Esophagus squamous epithelium (tissue), 5 donors: ENCODE measurements around the gene UGT1A8. TPM values are rescaled to one million over a fixed set of nuclear protein-coding genes. Genes with fewer than 3 reads are reported as not detected.

Experiments used
- DNase-seq: peaks from one replicate; lab custom pipeline; 2025; lab: John Stamatoyannopoulos, UW
- H3K27ac ChIP-seq, 4 donors: fragments of 200-600 bp; sonication (generic); one replicate each; pipeline ENCODE4 v1.5.1; 2016 to 2019; ENCODE audit warnings: mild to moderate bottlenecking in 1 of 4
- H3K27me3 ChIP-seq, 4 donors: fragments of 200-600 bp; sonication (generic); 1 replicate in 3 of 4; 2 replicates in 1 of 4; pipeline versions ENCODE4 v1.5.1 to v1.6.0; 2017 to 2021; ENCODE audit warnings: antibody characterized with exemption in 1 of 4
- H3K36me3 ChIP-seq, 3 donors: fragments of 200-600 bp; sonication (generic); one replicate each; pipeline ENCODE4 v1.5.1; 2016 to 2019
- H3K4me1 ChIP-seq, 3 donors: fragments of 200-600 bp; sonication (generic); one replicate each; pipeline ENCODE4 v1.5.1; 2017 to 2019
- H3K4me3 ChIP-seq, 4 donors: fragments of 200-600 bp; sonication (generic); 1 replicate in 3 of 4; 2 replicates in 1 of 4; pipeline ENCODE4 v1.5.1; 2016 to 2019; ENCODE audit warnings: mild to moderate bottlenecking in 2 of 4, moderate library complexity in 1 of 4
- H3K9me3 ChIP-seq, 3 donors: fragments of 200-600 bp; sonication (generic); one replicate each; pipeline ENCODE4 v1.5.1; 2016 to 2019
- CTCF ChIP-seq, 6 experiments: fragments of 450-650 bp in 4 of 6; fragments of 200-600 bp in 2 of 6; sonication (generic) in 2 of 6; IDR thresholded peaks; one replicate each; pipeline ENCODE4 v1.5.1; 2016 to 2019; ENCODE audit warnings: antibody characterized with exemption in 6 of 6, mild to moderate bottlenecking in 4 of 6, moderate library complexity in 4 of 6
- POLR2A ChIP-seq, 4 donors: fragments of 450-650 bp; IDR thresholded peaks; one replicate each; pipeline ENCODE4 v1.6.1; 2017; ENCODE audit warnings: antibody characterized with exemption in 4 of 4, mild to moderate bottlenecking in 4 of 4, moderate library complexity in 3 of 4
- WGBS, 2 donors: methylation state at CpG; one replicate each; pipeline ENCODE4 v1.1.5; 2018; 5-methylcytosine and 5-hydroxymethylcytosine counted together
- intact Hi-C: fragments of 100-400 bp; cut with DNase I; formaldehyde crosslinking; loops from one replicate; pipeline ENCODE4 v1.15.0; 2022
- total RNA-seq, 4 donors: library from RNA; depleted of rRNA; stranded (reverse); fragments of >200 nt; gene quantifications; one replicate each; pipeline ENCODE4 v1.1.0, GENCODE V29; 2016
- donor health status: DM: yes; HTN: yes; CAD: no.

UGT1A8 gene
- total RNA-seq, 4 donors from 2014 or later, result 0.13 to 1.7 (median 0.84) TPM

GRCh38 chr2:233819884-233820773 is 202.7 kb downstream of the UGT1A8 start:
- Histone ChIP-seq H3K36me3 (no peaks in the 10 kb centered on the region), H3K27ac (no peak overlapping the region), H3K4me1 (no peaks in the 10 kb centered on the region), H3K27me3 (no peaks in the 10 kb centered on the region), H3K4me3 (no peak overlapping the region), H3K9me3 (no peaks in the 10 kb centered on the region)
- 77 to 79% methylated on average over 15 to 17 of the region's 18 CpGs for WGBS, 2 donors
- no peak for TF ChIP-seq POLR2A (IDR thresholded peaks at IDR 0.05)
- TF ChIP-seq CTCF (IDR thresholded peaks at IDR 0.05), result no peak
- intact Hi-C loops, result no loop called here
- no peak for DNase-seq

GRCh38 chr2:233820774-233821105 is 203.3 kb downstream of the UGT1A8 start:
- Histone ChIP-seq H3K4me1 (no peaks in the 10 kb centered on the region), H3K27me3 (no peaks in the 10 kb centered on the region), H3K27ac (no peak overlapping the region), H3K4me3 (no peak overlapping the region), H3K9me3 (no peaks in the 10 kb centered on the region), H3K36me3 (no peaks in the 10 kb centered on the region)
- DNase-seq, result no peak
- intact Hi-C loops, result no loop called here
- no peak for TF ChIP-seq CTCF (IDR thresholded peaks at IDR 0.05)
- no peak for TF ChIP-seq POLR2A (IDR thresholded peaks at IDR 0.05)
- 75 to 96% methylated on average over 6 of the region's 6 CpGs for WGBS, 2 donors

- no peak for DNase-seq
- no peaks in the 10 kb centered on the region for H3K36me3 ChIP-seq
- 84 to 94% methylated on average over 2 to 3 of the region's 3 CpGs for WGBS, 2 donors
- no peak overlapping the region for H3K4me3 ChIP-seq
- no peak overlapping the region for H3K27ac ChIP-seq
- no peaks in the 10 kb centered on the region for H3K9me3 ChIP-seq
- H3K27me3 ChIP-seq, result no peaks in the 10 kb centered on the region
- H3K4me1 ChIP-seq, result no peaks in the 10 kb centered on the region
- TF ChIP-seq POLR2A (IDR thresholded peaks at IDR 0.05), result no peak
- no peak for TF ChIP-seq CTCF (IDR thresholded peaks at IDR 0.05)
- intact Hi-C loops, result no loop called here
Observed at GRCh38 chr2:233821196-233821595, 203.8 kb downstream of the UGT1A8 start.

GRCh38 chr2:233821709-233822100 is 204.3 kb downstream of the UGT1A8 start:
- Histone ChIP-seq H3K27ac (no peak overlapping the region), H3K27me3 (no peaks in the 10 kb centered on the region), H3K4me1 (no peaks in the 10 kb centered on the region), H3K9me3 (no peaks in the 10 kb centered on the region), H3K4me3 (no peak overlapping the region), H3K36me3 (no peaks in the 10 kb centered on the region)
- no peak for TF ChIP-seq POLR2A (IDR thresholded peaks at IDR 0.05)
- TF ChIP-seq CTCF (IDR thresholded peaks at IDR 0.05), result no peak
- WGBS, 2 donors, result 93 to 94% methylated on average over 7 of the region's 8 CpGs
- DNase-seq, result no peak
- intact Hi-C loops, result no loop called here

GRCh38 chr2:233822101-233822771 is 204.8 kb downstream of the UGT1A8 start:
- no peaks in the 10 kb centered on the region for H3K4me1 ChIP-seq
- no peak overlapping the region for H3K4me3 ChIP-seq
- intact Hi-C loops, result no loop called here
- H3K9me3 ChIP-seq, result no peaks in the 10 kb centered on the region
- no peaks in the 10 kb centered on the region for H3K36me3 ChIP-seq
- WGBS, 2 donors, result 84 to 88% methylated on average over 3 to 10 of the region's 21 CpGs
- H3K27ac ChIP-seq, result no peak overlapping the region
- no peak for TF ChIP-seq CTCF (IDR thresholded peaks at IDR 0.05)
- no peak for TF ChIP-seq POLR2A (IDR thresholded peaks at IDR 0.05)
- no peaks in the 10 kb centered on the region for H3K27me3 ChIP-seq
- no peak for DNase-seq
